ENCODE measurements around the gene ETV5.

ETV5 gene

DNA sequence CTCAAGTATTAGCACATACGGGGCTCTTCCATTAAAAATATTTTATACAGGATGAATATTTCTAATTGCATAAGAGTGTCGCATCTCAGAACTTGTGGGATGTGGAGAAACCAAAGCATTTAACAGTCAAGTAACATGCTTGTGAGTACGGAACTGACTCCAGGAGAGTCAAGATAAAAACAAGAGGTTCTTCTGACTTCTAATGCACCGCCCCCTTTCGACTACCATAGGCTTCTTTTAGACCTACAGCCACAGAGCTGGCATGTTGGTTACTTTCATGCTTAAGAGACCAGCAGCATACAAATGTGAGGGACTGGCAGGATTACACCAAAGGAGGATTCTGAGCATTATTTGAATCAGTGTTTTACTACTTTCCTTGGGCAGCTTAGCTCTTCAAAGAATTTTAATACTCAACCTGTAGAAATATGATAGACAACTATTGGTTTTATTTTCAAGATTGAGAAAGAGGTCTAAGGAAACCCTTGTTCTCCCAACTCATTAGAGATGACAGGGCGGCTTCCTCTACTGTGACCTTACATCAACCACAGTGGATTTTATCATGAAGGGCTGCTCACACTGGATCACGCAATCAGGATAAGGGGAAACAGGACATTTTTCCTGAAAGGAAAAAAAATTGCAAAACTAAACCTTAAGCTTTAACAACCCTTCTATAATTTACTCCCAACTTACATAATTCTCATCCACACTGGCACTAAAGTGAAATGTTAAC is 14.0 kb downstream of the ETV5 start:
- no peak for DNase-seq

DNA sequence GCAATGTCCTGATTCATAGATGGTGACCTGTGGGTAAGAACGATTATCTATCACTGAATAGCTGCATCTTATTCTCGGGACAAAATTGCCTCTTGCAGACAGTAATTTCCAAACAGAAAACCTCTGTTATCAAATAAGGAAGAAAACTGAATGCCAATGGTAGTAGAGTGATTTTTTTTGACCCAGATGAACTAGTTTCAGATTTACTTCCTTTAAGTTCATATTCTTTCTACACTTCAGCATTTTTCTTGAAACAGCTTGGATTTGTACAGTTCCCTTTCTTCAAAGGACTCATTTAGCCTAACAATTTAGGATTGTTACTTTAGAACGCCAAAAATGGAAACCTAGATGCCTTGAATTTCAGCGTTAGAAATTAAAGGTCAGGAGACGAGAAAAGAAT is 14.6 kb downstream of the ETV5 start:
- no peak for DNase-seq

DNA sequence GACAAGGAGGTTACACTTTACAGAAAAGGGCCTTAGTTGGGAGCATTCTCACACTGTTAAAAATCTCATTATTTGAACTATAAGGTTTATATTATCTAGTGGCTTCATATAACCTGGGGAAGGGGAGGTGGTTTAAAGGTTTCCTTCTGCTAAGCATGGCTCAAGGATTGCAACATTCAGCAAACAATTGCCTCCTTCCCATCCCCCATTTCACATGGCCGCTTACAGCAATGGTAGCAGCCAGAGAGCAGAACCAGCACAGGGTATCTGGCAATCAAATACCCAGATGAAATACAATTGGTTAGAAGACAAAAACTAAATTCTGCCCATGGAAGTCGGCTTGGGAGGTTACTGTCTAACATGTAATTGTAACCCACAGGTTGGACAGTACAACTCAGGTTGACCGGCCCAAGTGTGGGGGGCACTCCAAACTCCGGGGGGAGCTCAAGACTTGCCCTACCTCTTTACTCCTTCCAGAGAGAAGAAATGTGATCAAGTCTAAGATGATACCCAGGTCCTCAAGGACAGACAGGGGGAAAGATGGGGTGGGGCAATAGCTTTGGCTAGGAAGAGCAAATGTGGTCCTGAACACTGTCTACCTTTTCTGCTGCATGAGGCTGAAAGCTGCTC is 15.5 kb downstream of the ETV5 start:
- DNase-seq: no peak

DNA sequence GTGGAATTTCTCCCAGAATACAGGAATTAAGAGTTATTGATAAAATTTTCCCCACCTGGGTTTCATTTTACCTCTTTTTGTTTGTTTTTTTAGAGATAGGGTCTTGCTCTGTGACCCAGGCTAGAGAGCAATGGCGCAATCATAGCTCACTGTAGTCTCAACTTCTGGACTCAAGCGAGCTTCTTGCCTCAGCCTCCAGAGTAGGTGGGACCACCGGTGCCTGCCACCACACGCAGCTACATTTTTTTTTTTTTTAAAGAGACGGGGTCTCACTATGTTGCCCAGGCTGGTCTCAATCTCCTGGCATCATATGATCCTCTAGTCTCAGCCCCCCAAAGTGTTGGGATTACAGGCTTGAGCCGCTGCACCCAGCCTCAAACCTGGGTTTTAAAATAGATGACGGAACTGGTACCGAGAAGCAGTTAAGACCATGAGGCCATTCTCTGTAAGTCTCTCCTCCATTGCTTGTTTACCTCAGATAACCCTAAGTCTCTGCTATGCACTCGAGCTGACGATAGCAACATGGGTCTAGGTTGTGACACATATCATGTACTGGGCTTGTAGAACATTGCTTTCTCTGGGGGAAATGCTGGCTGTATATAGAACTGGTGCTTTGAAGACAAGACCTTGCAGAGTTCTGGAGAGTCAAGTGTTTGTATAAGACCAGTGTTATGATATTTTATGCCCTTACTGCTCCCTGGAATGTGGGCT is 16.4 kb downstream of the ETV5 start:
- no peak for DNase-seq

DNA sequence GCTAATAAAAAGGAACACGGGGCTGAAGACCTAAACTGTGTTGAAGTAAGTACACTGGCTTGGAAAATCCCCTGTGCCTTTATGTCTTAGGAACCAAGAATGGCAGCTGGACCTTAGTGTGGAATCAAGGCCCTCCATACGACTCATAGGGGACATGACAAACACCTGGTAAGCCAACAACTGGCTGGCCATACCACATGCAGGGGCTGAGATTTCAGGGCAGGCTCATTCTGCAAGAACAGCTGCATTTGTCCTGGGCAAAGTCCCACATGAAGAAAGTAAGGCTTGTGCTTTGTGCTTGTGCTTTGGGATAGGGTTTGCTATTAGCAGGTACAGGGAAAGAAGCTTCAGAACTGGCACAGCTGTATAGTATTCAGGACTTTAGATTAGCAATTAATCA is 18.0 kb downstream of the ETV5 start:
- no peak for DNase-seq

DNA sequence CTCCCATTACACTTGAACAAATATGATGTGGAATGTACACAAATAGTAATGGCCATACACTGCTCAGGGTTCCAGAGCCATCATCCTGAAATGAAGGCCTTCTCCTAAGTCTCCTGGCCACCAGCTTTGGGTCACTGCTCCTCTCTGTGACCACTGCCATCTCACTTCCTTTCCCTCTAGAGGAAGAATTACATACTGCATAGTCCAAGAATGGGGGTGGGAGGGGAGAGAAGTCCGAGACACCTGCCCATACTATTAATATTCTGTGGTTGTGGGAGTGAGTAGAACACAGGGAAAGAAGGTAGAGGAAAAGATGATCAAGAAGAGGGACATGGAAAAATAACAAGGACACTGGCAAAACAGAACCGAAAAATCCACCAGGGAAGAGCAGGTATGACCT is 20.6 kb downstream of the ETV5 start:
- no peak for DNase-seq

DNA sequence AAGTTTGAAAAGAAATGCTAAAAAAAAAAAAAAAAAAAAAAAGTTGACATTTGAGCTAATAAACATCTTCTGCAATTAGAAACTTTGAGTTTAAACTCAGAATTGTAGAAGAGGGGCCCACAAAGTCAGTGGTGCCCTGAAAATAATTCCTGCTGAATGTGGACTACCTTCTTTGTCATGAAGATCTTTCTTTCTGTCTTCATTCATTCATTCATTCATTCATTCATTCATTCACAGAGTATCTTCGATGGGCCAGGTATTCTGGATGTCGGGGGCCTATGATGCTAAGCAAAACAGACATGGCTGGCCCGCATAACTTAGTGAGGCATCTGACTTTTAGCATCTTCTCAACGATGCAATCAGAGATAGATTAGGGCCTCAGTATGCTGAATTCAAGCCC is 24.6 kb downstream of the ETV5 start:
- no peak for DNase-seq

DNA sequence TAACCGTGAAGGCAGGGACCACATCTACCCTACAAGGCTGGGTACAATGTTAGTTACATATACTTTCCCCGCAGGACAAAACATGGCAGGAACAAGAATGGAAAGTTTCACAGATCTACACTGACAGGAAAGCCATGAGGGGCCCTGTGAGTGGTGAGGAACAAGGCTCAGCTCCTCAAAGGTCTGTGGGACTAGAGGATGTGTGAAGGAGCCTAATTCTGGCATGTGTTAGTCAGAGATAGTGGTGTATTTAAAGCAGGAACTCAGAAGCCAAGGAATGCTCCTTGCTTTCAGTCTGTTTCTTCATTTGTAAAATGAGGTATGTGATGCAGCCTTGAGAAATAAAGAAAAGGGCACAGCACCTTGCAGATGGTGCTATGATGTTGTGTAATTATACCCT is 25.1 kb downstream of the ETV5 start:
- DNase-seq: no peak

DNA sequence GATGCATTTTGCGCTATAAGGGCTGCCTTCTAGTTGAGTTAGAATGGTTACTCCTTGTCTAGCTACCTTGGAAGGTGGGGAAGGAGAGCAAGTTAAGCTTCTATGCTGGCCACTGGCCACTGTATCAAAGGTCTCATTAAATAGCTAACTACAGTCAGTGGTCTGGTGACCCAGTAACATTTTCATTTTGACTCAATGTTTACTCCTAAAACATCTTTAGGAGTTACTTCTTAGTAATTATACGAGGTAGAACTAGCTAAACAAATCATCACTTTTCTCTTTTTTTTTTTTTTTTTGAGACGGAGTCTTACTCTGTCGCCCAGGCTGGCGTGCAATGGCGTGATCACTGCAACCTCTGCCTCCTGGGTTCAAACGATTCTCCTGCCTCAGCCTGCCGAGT is 26.7 kb downstream of the ETV5 start:
- DNase-seq: no peak

DNA sequence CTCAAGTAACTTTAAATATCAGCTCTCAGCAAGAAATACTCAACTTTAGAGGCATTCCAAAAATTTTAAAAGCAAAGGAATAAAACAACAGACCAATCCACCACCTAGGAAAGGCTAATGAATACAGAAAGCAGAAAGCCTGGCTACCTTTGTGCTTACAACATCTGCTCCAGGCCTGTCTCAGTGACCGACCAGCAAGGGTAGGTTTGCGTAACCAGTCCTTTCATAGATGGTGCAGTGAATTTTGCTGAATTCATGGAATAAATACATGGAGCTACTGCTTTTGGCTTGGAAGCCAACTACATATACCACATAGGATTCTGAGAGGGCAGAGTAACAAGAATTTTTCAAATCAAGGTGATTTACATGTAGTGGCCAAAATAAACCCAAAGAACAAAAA is 27.2 kb downstream of the ETV5 start:
- DNase-seq: no peak

DNA sequence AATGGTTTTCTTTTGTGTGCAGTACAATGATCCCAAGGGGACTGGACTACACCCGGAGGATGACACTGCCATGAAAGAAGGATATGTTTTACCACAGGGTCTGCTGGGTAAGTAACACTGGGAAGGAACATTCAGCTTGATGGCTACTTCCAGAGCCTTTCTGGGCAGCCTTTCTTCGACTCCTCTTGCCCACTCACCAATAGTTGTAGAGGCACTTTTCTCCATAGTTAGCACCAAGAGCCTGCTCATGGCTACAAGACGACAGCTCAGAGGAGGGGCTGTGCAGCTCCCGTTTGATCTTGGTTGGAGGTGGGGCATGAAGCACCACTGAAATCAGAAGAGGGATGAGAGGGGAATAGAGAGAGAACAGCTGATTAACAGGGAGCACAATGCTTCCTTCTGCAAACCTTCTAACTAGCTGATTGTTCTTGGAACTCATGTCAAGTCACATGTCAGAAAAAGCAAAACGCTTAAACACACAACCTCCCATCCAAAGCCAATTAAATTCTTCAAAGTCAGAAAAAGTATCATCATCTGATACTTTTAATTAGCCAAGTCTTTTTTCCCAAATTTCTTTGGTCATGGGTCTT is 27.9 kb downstream of the ETV5 start:
- no peak for DNase-seq

DNA sequence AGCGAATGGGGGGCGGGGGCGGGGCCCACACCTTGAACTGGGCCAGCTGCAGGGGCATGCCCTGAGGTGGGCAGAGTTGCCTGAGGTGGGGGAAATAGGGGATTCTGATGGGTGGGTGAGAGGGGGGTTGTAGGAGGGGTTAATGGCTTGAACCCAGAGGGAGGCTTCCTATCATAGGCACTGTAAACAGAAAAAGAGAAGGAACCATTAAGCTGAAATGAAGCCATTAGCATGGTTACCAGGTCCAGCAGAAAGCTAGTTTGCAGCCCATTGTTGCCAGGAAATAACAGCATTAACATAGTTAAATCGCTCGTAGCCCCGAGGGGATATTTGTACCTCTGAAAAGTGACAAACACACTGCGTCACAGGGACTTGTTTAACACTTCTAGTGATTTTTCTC is 29.0 kb downstream of the ETV5 start:
- DNase-seq: no peak

DNA sequence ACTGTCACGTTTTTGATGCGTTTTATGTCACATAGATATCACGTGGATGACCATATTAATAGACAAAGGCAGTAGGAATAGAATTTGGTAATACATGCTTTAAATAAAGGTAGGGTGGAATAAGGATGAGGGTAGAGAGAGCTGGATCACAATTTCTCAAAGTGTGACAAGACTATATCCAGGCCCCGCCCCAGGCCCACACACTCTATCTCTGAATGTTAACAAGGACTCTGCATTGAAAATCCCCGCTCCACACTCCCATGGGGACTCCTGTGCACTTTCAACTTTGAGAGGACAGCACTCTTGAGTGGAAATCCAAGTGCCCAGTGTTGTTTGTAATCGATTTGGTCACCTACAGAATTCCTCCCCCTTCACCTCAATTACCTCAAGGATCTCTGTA is 31.4 kb downstream of the ETV5 start:
- no peak for DNase-seq

DNA sequence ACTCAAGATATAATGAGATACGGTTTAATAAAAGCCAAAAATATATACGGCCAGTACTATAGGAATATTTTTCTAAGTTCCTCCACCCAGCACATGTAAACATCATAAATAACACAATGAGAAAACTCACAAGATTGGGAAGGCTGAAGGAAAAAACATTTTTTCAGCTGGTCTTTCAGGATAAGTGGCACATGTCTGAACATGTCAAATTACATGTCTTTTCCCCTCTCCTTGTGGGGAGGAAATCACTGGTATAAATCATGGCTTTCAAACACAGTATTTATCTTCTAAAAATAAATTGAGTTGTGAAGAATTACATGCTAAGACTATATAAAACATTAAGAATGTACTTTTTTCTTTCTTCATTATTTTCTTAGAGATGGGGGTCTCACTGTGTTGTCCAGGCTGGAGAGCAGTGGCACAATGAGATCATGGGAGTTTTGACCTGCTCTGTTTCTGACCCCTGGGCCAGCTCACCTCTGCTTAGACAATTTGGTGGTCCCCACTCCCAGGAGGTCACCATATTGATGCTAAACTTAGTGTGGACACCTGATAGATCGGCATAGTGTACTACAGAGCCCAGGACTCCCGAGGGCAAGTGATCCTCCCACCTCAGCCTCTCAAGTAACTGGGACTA is 32.8 kb downstream of the ETV5 start:
- DNase-seq: no peak

DNA sequence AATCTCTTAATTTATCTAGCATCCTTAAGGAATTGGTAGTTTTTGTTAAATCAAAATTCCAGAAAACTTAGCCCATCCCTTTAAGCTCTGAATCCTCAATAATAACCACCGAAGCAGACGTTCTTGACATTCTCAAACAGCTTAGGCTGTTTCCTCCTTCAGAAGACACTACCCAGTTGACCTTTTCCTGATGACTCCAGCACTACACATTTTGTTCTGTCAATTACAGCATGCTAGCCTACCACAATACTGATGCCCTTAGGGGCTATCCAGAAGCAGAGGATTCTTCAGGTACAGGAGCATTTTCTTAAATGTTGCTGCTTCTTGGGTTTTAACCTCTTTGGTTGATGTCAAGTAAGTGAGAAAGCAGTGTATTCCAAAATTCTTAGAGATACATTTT is 33.4 kb downstream of the ETV5 start:
- no peak for DNase-seq

DNA sequence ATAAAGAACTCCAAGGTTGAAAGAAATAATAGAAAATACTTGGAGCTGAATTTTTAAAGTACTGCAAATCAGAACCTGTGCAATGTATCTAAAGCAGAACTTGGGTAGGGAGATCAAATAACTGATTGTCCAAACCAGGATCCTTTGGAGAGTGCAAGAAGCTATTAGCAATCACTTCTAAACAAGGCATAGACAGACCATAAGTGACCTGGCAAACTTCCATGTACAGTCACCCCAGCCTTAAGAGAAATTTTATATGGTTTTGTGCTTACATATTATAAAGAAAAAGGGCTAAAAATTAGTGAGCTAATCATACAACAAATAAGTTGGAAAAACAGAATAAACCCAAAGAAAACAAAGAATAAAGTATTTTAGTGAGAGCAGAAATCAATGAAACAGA is 35.2 kb downstream of the ETV5 start:
- DNase-seq: no peak

DNA sequence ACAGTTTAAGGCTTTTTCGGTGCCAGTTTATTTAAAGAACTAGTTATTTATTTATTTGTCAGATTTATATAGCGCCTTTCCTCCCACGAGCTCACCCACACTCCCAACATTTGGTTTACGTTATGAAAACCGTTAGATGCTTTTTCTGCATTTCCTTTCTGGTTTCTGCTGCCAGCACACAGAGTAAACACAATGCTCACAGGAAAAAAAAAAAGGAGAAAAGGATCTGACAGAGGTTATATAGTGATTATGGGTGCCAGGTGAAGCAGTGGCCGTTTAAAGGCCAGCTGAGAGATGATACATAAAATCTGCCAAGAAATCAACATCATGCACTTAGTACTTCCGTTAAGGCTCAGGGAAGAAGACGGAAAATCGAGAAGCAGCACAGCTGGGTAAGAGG is 37.9 kb downstream of the ETV5 start:
- no peak for DNase-seq

DNA sequence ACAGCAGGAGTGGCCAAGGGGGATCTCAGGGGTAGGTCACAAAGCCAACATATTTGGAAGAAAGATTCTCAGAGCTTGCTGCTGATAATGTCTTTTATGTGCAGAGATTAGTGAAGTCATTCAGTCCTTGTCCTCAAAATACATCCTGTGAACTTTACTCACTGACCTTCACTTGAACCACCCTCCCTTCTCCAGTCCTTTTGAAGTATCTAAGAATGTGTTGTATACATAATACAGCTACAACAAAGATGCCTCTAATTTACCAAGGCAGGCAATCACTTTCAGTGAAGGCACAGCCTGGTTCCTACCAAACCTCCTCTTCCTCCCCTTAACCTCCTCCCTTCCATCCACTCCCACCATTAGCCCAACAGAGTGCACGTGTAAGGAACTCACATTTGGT is 38.3 kb downstream of the ETV5 start:
- DNase-seq: no peak

DNA sequence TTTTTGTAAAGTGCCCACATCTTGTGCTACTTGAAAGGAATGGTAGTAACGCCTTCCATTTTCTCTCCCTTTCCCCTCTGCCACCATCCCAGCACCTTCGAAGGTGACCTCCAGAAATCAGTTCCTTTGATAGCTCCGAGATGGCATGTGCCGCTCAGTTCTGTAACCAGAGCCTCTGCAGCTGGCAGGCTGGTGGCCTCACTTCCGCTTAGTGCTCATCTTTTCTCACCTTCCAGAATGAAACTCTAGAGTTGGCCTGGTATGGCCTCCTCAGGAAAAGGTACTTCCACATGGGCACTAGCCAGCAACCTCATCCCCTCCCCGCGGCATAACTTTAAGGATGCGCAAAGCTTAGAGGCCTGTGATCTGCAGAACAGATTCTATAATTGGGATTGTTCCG is 38.8 kb downstream of the ETV5 start:
- no peak for DNase-seq

DNA sequence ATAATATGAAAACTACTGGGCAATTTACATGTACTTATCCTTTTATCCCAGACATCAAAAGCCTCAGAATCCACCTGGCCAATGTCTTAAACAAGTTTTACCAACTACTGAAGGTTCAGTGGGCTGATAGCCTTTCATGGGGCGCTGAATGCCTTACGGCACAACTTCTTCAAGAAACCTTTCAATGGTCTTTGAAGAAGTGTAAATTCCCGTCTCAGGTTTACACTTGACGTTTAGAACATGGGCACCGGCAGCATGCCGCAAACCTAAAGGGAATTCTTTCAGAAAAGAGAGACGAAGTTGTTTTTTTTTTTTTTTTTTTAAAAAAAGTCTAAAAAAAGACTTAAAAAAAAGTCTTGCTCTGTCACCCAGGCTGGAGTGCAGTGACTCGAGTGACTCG is 39.7 kb downstream of the ETV5 start:
- DNase-seq: no peak

DNA sequence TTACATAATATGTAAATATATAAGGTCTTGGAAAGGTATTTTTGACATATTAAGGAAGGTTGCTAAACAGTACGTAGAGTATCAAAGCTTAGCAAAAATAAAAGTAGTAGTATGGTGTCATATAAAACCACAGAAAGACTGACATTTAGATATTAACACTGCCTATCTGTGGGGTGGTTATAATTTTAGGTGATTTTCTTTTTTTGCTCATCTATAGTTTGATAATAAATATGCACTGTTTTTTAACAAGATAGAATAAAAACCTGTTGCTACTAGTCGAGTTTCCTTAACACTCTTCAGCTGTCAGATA is 40.7 kb downstream of the ETV5 start:
- DNase-seq: no peak

DNA sequence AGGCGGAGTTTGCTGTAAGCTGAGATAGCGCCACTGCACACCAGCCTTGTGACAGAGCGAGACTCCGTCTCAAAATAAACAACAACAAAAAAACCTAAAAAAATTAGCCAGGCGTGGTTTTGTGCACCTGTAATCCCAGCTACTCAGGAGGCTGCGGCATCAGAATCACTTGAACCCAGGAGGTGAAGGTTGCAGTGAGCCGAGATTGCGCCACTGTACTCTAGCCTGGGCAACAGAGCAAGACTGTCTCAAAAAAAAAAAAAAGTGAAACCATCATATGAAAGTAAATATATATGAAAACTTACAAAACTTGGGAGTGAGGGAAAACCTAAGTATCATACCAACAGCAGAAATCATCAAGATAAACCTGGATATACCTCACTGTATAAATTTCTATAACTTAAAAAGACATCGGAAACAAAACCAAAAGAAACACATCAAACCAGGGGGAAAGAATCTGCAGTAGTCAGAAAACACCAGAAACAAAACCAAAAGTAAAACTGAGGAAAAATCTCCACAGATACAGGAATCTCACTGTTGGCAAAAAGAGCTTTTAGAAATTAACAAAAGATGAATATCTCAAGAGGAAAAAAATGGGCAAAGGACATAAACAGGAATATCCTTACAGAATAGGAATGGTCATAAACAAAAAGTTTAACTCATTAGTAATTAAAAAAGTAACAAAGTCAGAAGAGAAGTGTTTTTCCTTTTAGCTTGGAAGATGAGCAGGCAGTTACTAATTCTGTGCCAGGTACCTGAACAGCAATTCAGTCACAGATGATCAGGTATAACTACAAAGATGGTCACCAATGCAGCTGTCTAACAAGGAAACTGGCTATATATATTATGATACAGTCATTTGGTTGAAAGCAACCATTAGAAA is 41.3 kb downstream of the ETV5 start:
- DNase-seq: no peak

DNA sequence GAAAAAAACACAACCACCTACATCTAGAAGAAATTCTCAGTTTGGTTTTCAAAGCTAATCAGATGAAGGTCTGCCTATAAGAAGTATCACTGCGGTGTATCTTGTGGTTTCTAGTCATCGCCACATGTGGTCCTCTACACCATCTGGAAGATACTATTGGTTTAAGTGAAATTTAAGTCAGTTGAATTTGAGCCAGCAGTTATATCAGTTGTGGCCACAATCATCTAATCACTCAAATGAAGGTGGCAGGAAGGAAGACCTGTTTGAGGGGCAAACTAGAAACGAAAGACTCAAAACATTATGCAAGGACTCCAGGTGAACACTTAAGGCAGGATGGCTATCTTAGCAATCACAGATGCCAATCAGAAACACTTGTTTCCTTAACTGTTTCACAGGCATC is 48.7 kb downstream of the ETV5 start:
- no peak for DNase-seq

All from CD4-positive, alpha-beta T cell treated with Interleukin-15 for 1 hour (primary cell).